Measurements from ENCODE around the gene SBF2.

SBF2 gene

DNA sequence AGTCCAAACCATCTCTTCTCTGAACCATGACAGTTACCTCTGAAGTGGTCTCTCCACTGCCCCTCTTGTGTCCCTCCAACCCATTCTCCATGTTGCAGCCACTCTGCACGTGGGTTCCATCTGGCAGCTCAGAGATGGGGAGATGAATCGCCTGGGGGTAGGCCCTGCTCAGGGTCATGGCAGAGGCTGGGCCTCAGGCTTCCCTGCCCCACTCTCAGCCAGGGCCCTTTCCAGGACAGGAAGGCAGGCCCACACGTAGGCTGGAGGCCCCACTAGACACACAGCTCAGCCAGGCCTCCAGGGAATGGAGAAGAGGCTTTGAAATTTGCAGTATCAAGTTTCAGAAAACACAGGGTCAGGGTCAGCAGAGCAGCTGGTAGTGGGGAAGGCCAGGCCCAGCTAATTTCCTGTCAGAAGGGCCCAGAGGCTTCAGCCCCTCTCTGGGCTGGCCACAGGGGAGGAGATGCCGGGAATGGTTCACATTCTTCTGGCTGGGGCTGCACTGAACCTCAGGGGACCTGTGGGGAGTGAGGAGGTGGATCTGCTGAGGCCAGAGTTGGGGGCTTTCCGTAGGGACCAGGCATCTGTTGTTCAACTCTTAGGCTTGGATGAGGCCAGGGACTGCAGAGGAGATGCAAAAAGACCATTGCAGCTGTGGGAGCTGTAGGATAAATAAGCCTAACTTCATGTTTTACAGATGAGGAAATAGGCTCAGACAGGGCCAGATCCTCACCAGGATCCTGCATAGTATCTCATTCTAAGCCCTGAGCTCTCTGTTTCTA, 528.5 kb downstream of the SBF2 start:
- no peak overlapping the region for H3K9ac ChIP-seq (ENCODE audit: low read depth, low read length)
- no peaks in the 10 kb centered on the region for H3K79me2 ChIP-seq (ENCODE audit: insufficient read depth, low read length)
- peaks cover under 1% of the 10 kb centered on the region; the same call in 1 of the 2 replicates for H3K4me1 ChIP-seq (ENCODE audit: insufficient read depth, low read length)
- H3K9me3 ChIP-seq (ENCODE audit: insufficient read depth, low read length, severe bottlenecking): no peaks in the 10 kb centered on the region
- H3K4me3 ChIP-seq (ENCODE audit: low read depth in 1 of 2, low read length in 2 of 2): no peak overlapping the region
- no peak for ATAC-seq (ENCODE audit: insufficient read depth, low read depth)
- no peaks in the 10 kb centered on the region for H4K20me1 ChIP-seq (ENCODE audit: insufficient read depth, low read length)
- no peak overlapping the region for H3K4me2 ChIP-seq (ENCODE audit: insufficient read depth, low read length)
- H3K36me3 ChIP-seq (ENCODE audit: insufficient read depth, low read length): no peaks in the 10 kb centered on the region
- DNase-seq: no peak
- no peak for TF ChIP-seq EZH2 (IDR thresholded peaks at IDR 0.05; ENCODE audit: borderline replicate concordance, low read depth, low read length, severe bottlenecking)
- TF ChIP-seq, protein P1, sequence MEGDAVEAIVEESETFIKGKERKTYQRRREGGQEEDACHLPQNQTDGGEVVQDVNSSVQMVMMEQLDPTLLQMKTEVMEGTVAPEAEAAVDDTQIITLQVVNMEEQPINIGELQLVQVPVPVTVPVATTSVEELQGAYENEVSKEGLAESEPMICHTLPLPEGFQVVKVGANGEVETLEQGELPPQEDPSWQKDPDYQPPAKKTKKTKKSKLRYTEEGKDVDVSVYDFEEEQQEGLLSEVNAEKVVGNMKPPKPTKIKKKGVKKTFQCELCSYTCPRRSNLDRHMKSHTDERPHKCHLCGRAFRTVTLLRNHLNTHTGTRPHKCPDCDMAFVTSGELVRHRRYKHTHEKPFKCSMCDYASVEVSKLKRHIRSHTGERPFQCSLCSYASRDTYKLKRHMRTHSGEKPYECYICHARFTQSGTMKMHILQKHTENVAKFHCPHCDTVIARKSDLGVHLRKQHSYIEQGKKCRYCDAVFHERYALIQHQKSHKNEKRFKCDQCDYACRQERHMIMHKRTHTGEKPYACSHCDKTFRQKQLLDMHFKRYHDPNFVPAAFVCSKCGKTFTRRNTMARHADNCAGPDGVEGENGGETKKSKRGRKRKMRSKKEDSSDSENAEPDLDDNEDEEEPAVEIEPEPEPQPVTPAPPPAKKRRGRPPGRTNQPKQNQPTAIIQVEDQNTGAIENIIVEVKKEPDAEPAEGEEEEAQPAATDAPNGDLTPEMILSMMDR (IDR thresholded peaks at IDR 0.05; ENCODE audit: borderline replicate concordance, extremely low read depth, low read length, poor library complexity, severe bottlenecking): no peak
- H3K27me3 ChIP-seq (ENCODE audit: insufficient read depth, low read length, poor library complexity): no peaks in the 10 kb centered on the region
- H3K27ac ChIP-seq (ENCODE audit: low read length): no peak overlapping the region
- H2AFZ ChIP-seq (ENCODE audit: low read depth, low read length): no peak overlapping the region

DNA sequence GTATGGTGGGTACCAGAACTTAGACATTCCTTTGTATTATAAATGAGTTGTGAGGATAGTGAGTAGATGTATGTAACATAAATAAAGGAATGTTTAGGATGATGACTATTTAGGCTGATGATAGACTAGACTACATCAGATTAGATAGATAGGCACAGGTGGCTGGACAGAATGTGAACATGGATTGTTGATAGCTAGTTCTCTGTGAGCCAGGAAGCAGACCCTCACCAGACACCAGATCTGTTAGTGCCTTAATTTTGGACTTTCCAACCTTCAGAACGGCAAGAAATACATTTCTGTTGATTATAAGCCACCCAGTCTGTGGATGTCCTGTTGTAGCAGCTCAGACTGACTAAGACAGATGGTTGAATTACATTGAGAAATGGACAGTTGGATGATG, 530.7 kb downstream of the SBF2 start:
- H3K27me3 ChIP-seq (ENCODE audit: insufficient read depth, low read length, poor library complexity): no peaks in the 10 kb centered on the region
- no peaks in the 10 kb centered on the region for H3K9me3 ChIP-seq (ENCODE audit: insufficient read depth, low read length, severe bottlenecking)
- no peak overlapping the region for H3K4me3 ChIP-seq (ENCODE audit: low read depth in 1 of 2, low read length in 2 of 2)
- no peak overlapping the region for H3K4me2 ChIP-seq (ENCODE audit: insufficient read depth, low read length)
- no peaks in the 10 kb centered on the region for H3K36me3 ChIP-seq (ENCODE audit: insufficient read depth, low read length)
- ATAC-seq (ENCODE audit: insufficient read depth, low read depth) (no peak), DNase-seq (no peak)
- no peak overlapping the region for H2AFZ ChIP-seq (ENCODE audit: low read depth, low read length)
- no peaks in the 10 kb centered on the region for H3K79me2 ChIP-seq (ENCODE audit: insufficient read depth, low read length)
- peaks cover 23% of the 10 kb centered on the region for H3K4me1 ChIP-seq (ENCODE audit: insufficient read depth, low read length)
- no peaks in the 10 kb centered on the region for H4K20me1 ChIP-seq (ENCODE audit: insufficient read depth, low read length)
- H3K9ac ChIP-seq (ENCODE audit: low read depth, low read length): no peak overlapping the region
- no peak overlapping the region for H3K27ac ChIP-seq (ENCODE audit: low read length)
- TF ChIP-seq, protein P1 (IDR thresholded peaks at IDR 0.05; ENCODE audit: borderline replicate concordance, extremely low read depth, low read length, poor library complexity, severe bottlenecking): no peak
- TF ChIP-seq EZH2 (IDR thresholded peaks at IDR 0.05; ENCODE audit: borderline replicate concordance, low read depth, low read length, severe bottlenecking): no peak

DNA sequence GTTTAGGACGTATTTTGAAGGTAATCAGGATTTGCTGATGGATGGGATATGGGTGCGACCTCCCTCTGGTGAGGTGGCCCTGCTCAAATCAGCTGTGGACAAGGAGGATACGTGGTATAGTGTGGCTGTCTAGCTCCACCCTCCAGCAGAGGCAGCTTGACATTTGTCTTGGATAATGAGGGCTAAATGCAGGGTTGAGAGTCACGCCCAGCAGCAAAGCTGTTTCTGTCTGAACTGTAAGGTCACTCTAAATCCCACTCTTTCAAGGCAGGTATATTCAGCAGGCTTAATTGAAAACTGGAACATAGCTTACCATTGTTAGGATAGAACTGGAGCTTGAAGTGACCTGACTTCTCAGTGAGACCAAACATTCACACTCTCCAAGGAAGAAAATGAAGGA, 531.5 kb downstream of the SBF2 start:
- Histone ChIP-seq H3K36me3 (ENCODE audit: insufficient read depth, low read length) (no peaks in the 10 kb centered on the region), H3K9me3 (ENCODE audit: insufficient read depth, low read length, severe bottlenecking) (no peaks in the 10 kb centered on the region), H2AFZ (ENCODE audit: low read depth, low read length) (no peak overlapping the region), H3K4me3 (ENCODE audit: low read depth in 1 of 2, low read length in 2 of 2) (no peak overlapping the region), H3K4me2 (ENCODE audit: insufficient read depth, low read length) (no peak overlapping the region), H3K9ac (ENCODE audit: low read depth, low read length) (no peak overlapping the region), H4K20me1 (ENCODE audit: insufficient read depth, low read length) (no peaks in the 10 kb centered on the region), H3K4me1 (ENCODE audit: insufficient read depth, low read length) (peaks cover 31% of the 10 kb centered on the region), H3K27me3 (ENCODE audit: insufficient read depth, low read length, poor library complexity) (no peaks in the 10 kb centered on the region), H3K79me2 (ENCODE audit: insufficient read depth, low read length) (no peaks in the 10 kb centered on the region), H3K27ac (ENCODE audit: low read length) (no peak overlapping the region)
- no peak for DNase-seq
- ATAC-seq (ENCODE audit: insufficient read depth, low read depth): no peak
- TF ChIP-seq, protein P1 (IDR thresholded peaks at IDR 0.05; ENCODE audit: borderline replicate concordance, extremely low read depth, low read length, poor library complexity, severe bottlenecking): no peak
- TF ChIP-seq EZH2 (IDR thresholded peaks at IDR 0.05; ENCODE audit: borderline replicate concordance, low read depth, low read length, severe bottlenecking): no peak
